Small intestine (tissue), 7 donors: ENCODE measurements around the gene TSHZ2. TPM values are rescaled to one million over a fixed set of nuclear protein-coding genes. Genes with fewer than 3 reads are reported as not detected.

Experiments
- DNase-seq, 2 donors: peaks; one replicate each; pipeline versions ENCODE4 v3.0.0 to v3.0.0-alpha.2; 2013
- FAIRE-seq: peaks from 2 replicates; lab custom pipeline; 2012; peaks lifted over from hg19 to GRCh38; lab: Jason Lieb, UNC
- H3K27ac ChIP-seq, 3 donors: one replicate each; pipeline ENCODE4 v1.5.1; 2013; ENCODE audit warnings: low read length in 2 of 3, mild to moderate bottlenecking in 2 of 3, control low read depth in 1 of 3, inconsistent platforms in 1 of 3, low read depth in 1 of 3, moderate library complexity in 1 of 3
- H3K27me3 ChIP-seq, 3 donors: one replicate each; pipeline ENCODE4 v1.6.1; 2013; ENCODE audit warnings: low read length in 3 of 3, inconsistent platforms in 1 of 3; ENCODE audit not compliant: control insufficient read depth in 3 of 3, insufficient read depth in 3 of 3
- H3K36me3 ChIP-seq, 3 donors: one replicate each; pipeline ENCODE4 v1.6.1; 2013; ENCODE audit warnings: low read length in 3 of 3, inconsistent platforms in 1 of 3, low read depth in 1 of 3, mild to moderate bottlenecking in 1 of 3, moderate library complexity in 1 of 3; ENCODE audit not compliant: control insufficient read depth in 3 of 3, insufficient read depth in 2 of 3
- H3K4me1 ChIP-seq, 3 donors: one replicate each; pipeline ENCODE4 v1.6.1; 2013; ENCODE audit warnings: low read length in 2 of 3, inconsistent platforms in 1 of 3, low read depth in 1 of 3, mild to moderate bottlenecking in 1 of 3, moderate library complexity in 1 of 3; ENCODE audit not compliant: control insufficient read depth in 3 of 3, insufficient read depth in 2 of 3
- H3K4me3 ChIP-seq, 3 donors: one replicate each; pipeline ENCODE4 v1.5.1; 2013; ENCODE audit warnings: low read length in 3 of 3, control low read depth in 1 of 3, inconsistent platforms in 1 of 3, low read depth in 1 of 3, mild to moderate bottlenecking in 1 of 3, moderate library complexity in 1 of 3
- H3K9me3 ChIP-seq, 2 donors: one replicate each; pipeline ENCODE4 v1.6.1; 2013; ENCODE audit warnings: low read depth in 1 of 2, low read length in 1 of 2; ENCODE audit not compliant: control insufficient read depth in 2 of 2, insufficient read depth in 1 of 2
- WGBS, 3 donors: extraction: QIAGEN DNeasy Blood & Tissue Kit; methylation state at CpG; one replicate each; pipeline ENCODE4 v1.1.7; 2013; 5-methylcytosine and 5-hydroxymethylcytosine counted together
- polyA plus RNA-seq, 4 donors: library from polyadenylated mRNA; stranded (reverse) in 3 of 4; unstranded in 1 of 4; fragments of 200-250 nt in 3 of 4; fragments of 120-200 nt in 1 of 4; gene quantifications; one replicate each; pipeline versions ENCODE4 v1.2.1 to v1.2.3, GENCODE V29; 2013
- donor health status: healthy with polysubstance abuse.
- donor health status: control.
- donor health status: control.
- donor health status: Bipolar disorder and iron deficiency.
- donor health status: healthy.

The TSHZ2 gene
- polyA plus RNA-seq, 4 donors = 0.67 to 4.4 (median 2.1) TPM

DNA sequence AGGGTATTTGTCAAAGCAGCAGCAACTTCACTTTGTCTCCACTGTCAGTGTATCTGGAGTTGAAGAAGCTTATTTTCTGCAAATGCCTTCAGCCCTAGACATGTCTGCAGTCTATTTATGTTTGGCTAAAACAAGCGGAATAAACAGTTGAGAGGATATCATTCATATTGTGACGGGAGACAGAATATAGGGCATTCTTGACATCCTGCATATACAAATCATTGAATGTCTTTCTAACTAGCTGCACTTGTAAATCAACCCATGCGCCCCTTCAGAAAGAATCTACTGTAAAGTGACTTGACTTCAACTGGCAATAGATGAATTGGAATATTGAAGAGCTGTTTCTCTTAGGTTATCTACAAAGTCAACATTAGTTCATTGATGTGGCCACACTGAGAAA lies 258.9 kb downstream of the TSHZ2 start:
- no peak for FAIRE-seq
- no peak for DNase-seq

GRCh38 chr20:53237461-53237860 lies 265.3 kb downstream of the TSHZ2 start:
- FAIRE-seq = no peak
- no peak overlapping the region for H3K27ac ChIP-seq
- H3K4me1 ChIP-seq = no peaks in the 10 kb centered on the region
- H3K4me3 ChIP-seq = no peak overlapping the region
- H3K36me3 ChIP-seq = no peaks in the 10 kb centered on the region
- 79 to 86% (median 81%) methylated on average over 8 of the region's 8 CpGs for WGBS, 3 donors
- no peaks in the 10 kb centered on the region for H3K9me3 ChIP-seq
- no peaks in the 10 kb centered on the region for H3K27me3 ChIP-seq
- no peak for DNase-seq

More for the DNA sequence above, 258.9 kb downstream of the TSHZ2 start:
- Histone ChIP-seq H3K9me3 (no peaks in the 10 kb centered on the region), H3K4me3 (no peak overlapping the region), H3K27me3 (no peaks in the 10 kb centered on the region), H3K4me1 (peaks cover 0 to 2% (median 0%) of the 10 kb centered on the region in 3 donors), H3K36me3 (no peaks in the 10 kb centered on the region), H3K27ac (no peak overlapping the region)
- WGBS, 3 donors = 67 to 94% (median 84%) methylated on average over 3 of the region's 3 CpGs

- Histone ChIP-seq H3K36me3 (no peaks in the 10 kb centered on the region), H3K27ac (no peak overlapping the region), H3K9me3 (no peaks in the 10 kb centered on the region), H3K27me3 (no peaks in the 10 kb centered on the region), H3K4me3 (no peak overlapping the region), H3K4me1 (no peaks in the 10 kb centered on the region)
- no peak for FAIRE-seq
- 49 to 79% (median 63%) methylated on average over 3 of the region's 3 CpGs for WGBS, 3 donors
- DNase-seq = no peak
Measured at GRCh38 chr20:53238121-53238660, 266.0 kb downstream of the TSHZ2 start.

GRCh38 chr20:53243152-53243551 lies 271.0 kb downstream of the TSHZ2 start:
- H3K9me3 ChIP-seq = no peaks in the 10 kb centered on the region
- WGBS, 3 donors = 88 to 93% (median 89%) methylated on average over 3 of the region's 3 CpGs
- no peak overlapping the region for H3K27ac ChIP-seq
- H3K4me1 ChIP-seq = no peaks in the 10 kb centered on the region
- no peaks in the 10 kb centered on the region for H3K36me3 ChIP-seq
- no peak for DNase-seq
- no peak overlapping the region for H3K4me3 ChIP-seq
- H3K27me3 ChIP-seq = peaks cover 0 to 2% (median 0%) of the 10 kb centered on the region in 3 donors
- no peak for FAIRE-seq

- Histone ChIP-seq H3K4me1 (no peaks in the 10 kb centered on the region), H3K36me3 (no peaks in the 10 kb centered on the region), H3K27ac (no peak overlapping the region), H3K9me3 (no peaks in the 10 kb centered on the region), H3K27me3 (peaks cover 0 to 2% (median 0%) of the 10 kb centered on the region in 3 donors), H3K4me3 (no peak overlapping the region)
- DNase-seq (no peak), FAIRE-seq (no peak)
- 76 to 93% (median 84%) methylated on average over 2 of the region's 2 CpGs for WGBS, 3 donors
Measured at GRCh38 chr20:53244711-53245110, 272.6 kb downstream of the TSHZ2 start.

- peaks cover 0 to 2% (median 0%) of the 10 kb centered on the region in 3 donors for H3K27me3 ChIP-seq
- H3K27ac ChIP-seq = no peak overlapping the region
- H3K9me3 ChIP-seq = no peaks in the 10 kb centered on the region
- no peaks in the 10 kb centered on the region for H3K4me1 ChIP-seq
- no peak overlapping the region for H3K4me3 ChIP-seq
- FAIRE-seq (no peak), DNase-seq (no peak)
- H3K36me3 ChIP-seq = no peaks in the 10 kb centered on the region
- WGBS, 3 donors = 82 to 93% (median 90%) methylated on average over 1 of the region's 1 CpG
Measured at GRCh38 chr20:53245574-53245973, 273.4 kb downstream of the TSHZ2 start.

GRCh38 chr20:53247468-53248103 lies 275.4 kb downstream of the TSHZ2 start:
- H3K36me3 ChIP-seq = no peaks in the 10 kb centered on the region
- DNase-seq (no peak), FAIRE-seq (no peak)
- 85 to 94% (median 88%) methylated on average over 9 of the region's 9 CpGs for WGBS, 3 donors
- no peaks in the 10 kb centered on the region for H3K4me1 ChIP-seq
- no peak overlapping the region for H3K27ac ChIP-seq
- no peak overlapping the region for H3K4me3 ChIP-seq
- H3K27me3 ChIP-seq = peaks cover 0 to 2% (median 0%) of the 10 kb centered on the region in 3 donors
- no peaks in the 10 kb centered on the region for H3K9me3 ChIP-seq

GRCh38 chr20:53250456-53250855 lies 278.3 kb downstream of the TSHZ2 start:
- Histone ChIP-seq H3K4me1 (no peaks in the 10 kb centered on the region), H3K27ac (no peak overlapping the region), H3K9me3 (no peaks in the 10 kb centered on the region), H3K27me3 (no peaks in the 10 kb centered on the region), H3K36me3 (peaks cover 0 to 8% (median 0%) of the 10 kb centered on the region in 3 donors), H3K4me3 (no peak overlapping the region)
- no peak for FAIRE-seq
- no peak for DNase-seq
- 65 to 80% (median 70%) methylated on average over 4 of the region's 4 CpGs for WGBS, 3 donors
